Measurements from ENCODE around the gene CAMSAP1.

The CAMSAP1 gene

GRCh38 chr9:135909371-135909770 lies 2.0 kb upstream of the CAMSAP1 start:
- peaks cover 55% of the 10 kb centered on the region for H3K79me2 ChIP-seq (ENCODE audit: insufficient read depth, low read length)
- no peaks in the 10 kb centered on the region for H3K27me3 ChIP-seq (ENCODE audit: insufficient read depth, low read length, poor library complexity)
- peaks cover 44% of the 10 kb centered on the region for H3K36me3 ChIP-seq (ENCODE audit: insufficient read depth, low read length)
- peak overlapping the region; percentile 91 for H3K4me2 ChIP-seq (ENCODE audit: insufficient read depth, low read length)
- H2AFZ ChIP-seq (ENCODE audit: low read depth, low read length) = no peak overlapping the region
- peak overlapping the region; percentile 72; the same call in 1 of the 2 replicates for H3K9ac ChIP-seq (ENCODE audit: low read depth, low read length)
- no peak for DNase-seq
- ATAC-seq (ENCODE audit: insufficient read depth, low read depth) = no peak
- no peak for TF ChIP-seq EZH2 (IDR thresholded peaks at IDR 0.05; ENCODE audit: borderline replicate concordance, low read depth, low read length, severe bottlenecking)
- TF ChIP-seq CTCF (IDR thresholded peaks at IDR 0.05; ENCODE audit: borderline replicate concordance, extremely low read depth, low read length, poor library complexity, severe bottlenecking) = no peak
- H3K4me1 ChIP-seq (ENCODE audit: insufficient read depth, low read length) = peaks cover 42% of the 10 kb centered on the region
- H4K20me1 ChIP-seq (ENCODE audit: insufficient read depth, low read length) = peaks cover 22% of the 10 kb centered on the region; the same call in 1 of the 2 replicates
- no peak overlapping the region for H3K27ac ChIP-seq (ENCODE audit: low read length)
- H3K9me3 ChIP-seq (ENCODE audit: insufficient read depth, low read length, severe bottlenecking) = no peaks in the 10 kb centered on the region
- H3K4me3 ChIP-seq (ENCODE audit: low read depth in 1 of 2, low read length in 2 of 2) = peak overlapping the region in 1 of 2 experiments; percentile 68; a peak in 1 of 4 replicates

DNA sequence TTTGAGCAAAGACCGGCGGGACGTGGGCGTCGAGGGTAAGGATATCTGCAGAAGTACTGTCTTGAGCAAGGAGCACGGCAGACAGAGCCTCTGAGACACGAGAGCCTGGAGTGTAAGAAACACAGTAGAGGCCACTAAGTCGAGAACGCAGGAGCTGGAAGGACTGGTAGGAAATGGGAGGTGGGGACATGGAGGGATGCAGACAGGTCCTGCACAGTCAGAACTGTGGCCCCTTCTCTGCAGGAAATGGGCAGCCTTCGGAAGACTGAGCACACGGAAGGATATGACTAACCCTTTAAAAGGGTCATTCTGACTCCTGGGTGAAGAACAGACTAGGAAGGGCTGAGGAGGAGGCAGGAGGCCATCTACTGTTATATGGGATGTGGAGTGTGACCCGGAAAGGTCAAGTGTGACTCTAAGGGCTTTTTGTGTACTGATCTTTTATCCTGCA lies 1.4 kb upstream of the CAMSAP1 start:
- no peak for ATAC-seq (ENCODE audit: insufficient read depth, low read depth)
- Histone ChIP-seq H3K9me3 (ENCODE audit: insufficient read depth, low read length, severe bottlenecking) (no peaks in the 10 kb centered on the region), H3K4me2 (ENCODE audit: insufficient read depth, low read length) (peak overlapping the region; percentile 91), H3K9ac (ENCODE audit: low read depth, low read length) (peak overlapping the region; percentile 72), H3K79me2 (ENCODE audit: insufficient read depth, low read length) (peaks cover 61% of the 10 kb centered on the region), H2AFZ (ENCODE audit: low read depth, low read length) (no peak overlapping the region), H3K27ac (ENCODE audit: low read length) (peak overlapping the region; percentile 59), H3K36me3 (ENCODE audit: insufficient read depth, low read length) (peaks cover 38% of the 10 kb centered on the region), H3K27me3 (ENCODE audit: insufficient read depth, low read length, poor library complexity) (no peaks in the 10 kb centered on the region), H3K4me3 (ENCODE audit: low read depth in 1 of 2, low read length in 2 of 2) (peak overlapping the region in 1 of 2 experiments; percentile 68; a peak in 3 of 4 replicates), H3K4me1 (ENCODE audit: insufficient read depth, low read length) (peaks cover 46% of the 10 kb centered on the region), H4K20me1 (ENCODE audit: insufficient read depth, low read length) (peaks cover 28% of the 10 kb centered on the region; the same call in 1 of the 2 replicates)
- TF ChIP-seq EZH2 (IDR thresholded peaks at IDR 0.05; ENCODE audit: borderline replicate concordance, low read depth, low read length, severe bottlenecking) (no peak), CTCF (IDR thresholded peaks at IDR 0.05; ENCODE audit: borderline replicate concordance, extremely low read depth, low read length, poor library complexity, severe bottlenecking) (no peak)
- DNase-seq = no peak

GRCh38 chr9:135908093-135908753 lies 877 bp upstream of the CAMSAP1 start:
- TF ChIP-seq CTCF (IDR thresholded peaks at IDR 0.05; ENCODE audit: borderline replicate concordance, extremely low read depth, low read length, poor library complexity, severe bottlenecking) (no peak), EZH2 (IDR thresholded peaks at IDR 0.05; ENCODE audit: borderline replicate concordance, low read depth, low read length, severe bottlenecking) (no peak)
- Histone ChIP-seq H3K9me3 (ENCODE audit: insufficient read depth, low read length, severe bottlenecking) (no peaks in the 10 kb centered on the region), H3K36me3 (ENCODE audit: insufficient read depth, low read length) (peaks cover 32% of the 10 kb centered on the region), H3K4me1 (ENCODE audit: insufficient read depth, low read length) (peaks cover 46% of the 10 kb centered on the region), H4K20me1 (ENCODE audit: insufficient read depth, low read length) (peaks cover 34% of the 10 kb centered on the region; the same call in 1 of the 2 replicates), H3K9ac (ENCODE audit: low read depth, low read length) (peak overlapping the region; percentile 72), H3K79me2 (ENCODE audit: insufficient read depth, low read length) (peaks cover 66% of the 10 kb centered on the region), H3K27ac (ENCODE audit: low read length) (peak overlapping the region; percentile 59), H3K27me3 (ENCODE audit: insufficient read depth, low read length, poor library complexity) (no peaks in the 10 kb centered on the region), H3K4me2 (ENCODE audit: insufficient read depth, low read length) (peak overlapping the region; percentile 91), H2AFZ (ENCODE audit: low read depth, low read length) (peak overlapping the region; percentile 59), H3K4me3 (ENCODE audit: low read depth in 1 of 2, low read length in 2 of 2) (peak overlapping the region; percentile 68 to 81; a peak in 3 of 4 replicates)
- ATAC-seq (ENCODE audit: insufficient read depth, low read depth) (peak; percentile 49), DNase-seq (peak; percentile 26)
